GM15510 (cell line): ENCODE results near the gene PTGR3.

Experiments
- POLR2A ChIP-seq: IDR thresholded peaks from 3 replicates; pipeline ENCODE4 v1.6.1; 2011; ENCODE audit warnings: borderline replicate concordance; ENCODE audit not compliant: insufficient read length; ENCODE audit errors: extremely low read depth

PTGR3 gene

GRCh38 chr18:75164479-75164878, 44.5 kb downstream of the PTGR3 start:
- no peak for TF ChIP-seq POLR2A

- no peak for TF ChIP-seq POLR2A
Observed at GRCh38 chr18:75163736-75164135, 45.2 kb downstream of the PTGR3 start.

GRCh38 chr18:75162978-75163377, 46.0 kb downstream of the PTGR3 start:
- no peak for TF ChIP-seq POLR2A

- TF ChIP-seq POLR2A: no peak
Observed at GRCh38 chr18:75162467-75162866, 46.5 kb downstream of the PTGR3 start.

GRCh38 chr18:75161256-75162028, 47.5 kb downstream of the PTGR3 start:
- no peak for TF ChIP-seq POLR2A

GRCh38 chr18:75160364-75160763, 48.6 kb downstream of the PTGR3 start:
- TF ChIP-seq POLR2A: no peak

GRCh38 chr18:75159646-75160356, 49.1 kb downstream of the PTGR3 start:
- TF ChIP-seq POLR2A: no peak

GRCh38 chr18:75159238-75159518, 49.8 kb downstream of the PTGR3 start:
- no peak for TF ChIP-seq POLR2A
